Measurements from ENCODE around the gene PRCD.

Gene PRCD

GRCh38 chr17:76540381-76541300 is 797 bp downstream of the PRCD start:
- DNase-seq (ENCODE audit: low read depth) = no peak

- no peak for DNase-seq (ENCODE audit: low read depth)
Measured at GRCh38 chr17:76541739-76542454, 2.1 kb downstream of the PRCD start.

- DNase-seq (ENCODE audit: low read depth) = no peak
Measured at GRCh38 chr17:76542566-76542971, 2.7 kb downstream of the PRCD start.

GRCh38 chr17:76542984-76543383 is 3.1 kb downstream of the PRCD start:
- no peak for DNase-seq (ENCODE audit: low read depth)

- no peak for DNase-seq (ENCODE audit: low read depth)
Measured at GRCh38 chr17:76543482-76543825, 3.6 kb downstream of the PRCD start.

- DNase-seq (ENCODE audit: low read depth) = no peak
Measured at GRCh38 chr17:76543826-76544545, 4.1 kb downstream of the PRCD start.

- DNase-seq (ENCODE audit: low read depth) = no peak
Measured at GRCh38 chr17:76544546-76545365, 4.9 kb downstream of the PRCD start.

GRCh38 chr17:76545918-76546555 is 6.2 kb downstream of the PRCD start:
- no peak for DNase-seq (ENCODE audit: low read depth)

GRCh38 chr17:76546556-76547182 is 6.8 kb downstream of the PRCD start:
- no peak for DNase-seq (ENCODE audit: low read depth)

- peak; percentile 45 for DNase-seq (ENCODE audit: low read depth)
Measured at GRCh38 chr17:76547183-76547641, 7.4 kb downstream of the PRCD start.

- no peak for DNase-seq (ENCODE audit: low read depth)
Measured at GRCh38 chr17:76547642-76548202, 7.9 kb downstream of the PRCD start.

GRCh38 chr17:76548378-76549214 is 8.8 kb downstream of the PRCD start:
- no peak for DNase-seq (ENCODE audit: low read depth)

- DNase-seq (ENCODE audit: low read depth) = no peak
Measured at GRCh38 chr17:76549215-76549518, 9.3 kb downstream of the PRCD start.

- DNase-seq (ENCODE audit: low read depth) = no peak
Measured at GRCh38 chr17:76549539-76549938, 9.7 kb downstream of the PRCD start.

- no peak for DNase-seq (ENCODE audit: low read depth)
Measured at GRCh38 chr17:76550712-76551615, 11.1 kb downstream of the PRCD start.

- DNase-seq (ENCODE audit: low read depth) = no peak
Measured at GRCh38 chr17:76551685-76552084, 11.8 kb downstream of the PRCD start.

GRCh38 chr17:76553178-76553908 is 13.5 kb downstream of the PRCD start:
- DNase-seq (ENCODE audit: low read depth) = no peak

GRCh38 chr17:76554131-76554530 is 14.3 kb downstream of the PRCD start:
- no peak for DNase-seq (ENCODE audit: low read depth)

Data from activated T-cell treated with anti-CD3 and anti-CD28 coated beads for 24 hours (primary cell).